Suprapubic skin (tissue), 4 donors: Measurements from ENCODE around the gene LHX6.

Experiments used
- CTCF ChIP-seq, 2 donors: fragments of 200-600 bp in 1 of 2; fragments of 450-650 bp in 1 of 2; sonication (generic) in 1 of 2; IDR thresholded peaks; one replicate each; pipeline ENCODE4 v1.5.1; 2016 to 2019; ENCODE audit warnings: antibody characterized with exemption in 2 of 2, mild to moderate bottlenecking in 1 of 2, moderate library complexity in 1 of 2
- POLR2A ChIP-seq, 2 donors: fragments of 450-650 bp; IDR thresholded peaks; one replicate each; pipeline ENCODE4 v1.6.1; 2017; ENCODE audit warnings: antibody characterized with exemption in 2 of 2, mild to moderate bottlenecking in 2 of 2, moderate library complexity in 2 of 2
- POLR2AphosphoS5 ChIP-seq, 3 donors: sonication (generic); formaldehyde crosslinking; IDR thresholded peaks; one replicate each; pipeline ENCODE4 v1.6.1; 2017; ENCODE audit warnings: antibody characterized with exemption in 3 of 3

GRCh38 chr9:122225312-122226141 is 3.2 kb downstream of the LHX6 start:
- TF ChIP-seq CTCF (IDR thresholded peaks at IDR 0.05) (no peak), POLR2A (IDR thresholded peaks at IDR 0.05) (no peak), POLR2AphosphoS5 (IDR thresholded peaks at IDR 0.05) (no peak)
